Right lobe of liver (tissue), 4 donors: Measurements from ENCODE around the gene ADAM12.

Experiments used
- POLR2A ChIP-seq: fragments of 450-650 bp; IDR thresholded peaks from one replicate; pipeline ENCODE4 v1.6.1; 2017; ENCODE audit warnings: antibody characterized with exemption, mild to moderate bottlenecking
- TF ChIP-seq, protein P1 (sequence below), 4 donors: fragments of 200-600 bp in 3 of 4; fragments of 450-650 bp in 1 of 4; IDR thresholded peaks; one replicate each; pipeline versions ENCODE4 v1.5.1 to v1.8.0; 2016 to 2022; ENCODE audit warnings: antibody characterized with exemption in 4 of 4, mild to moderate bottlenecking in 2 of 4
- donor health status: DM: no; HTN: no; CAD: no.
- donor health status: DM: no; HTN: no; CAD: no.
- donor health status: DM: no; HTN: yes; CAD: no.

DNA sequence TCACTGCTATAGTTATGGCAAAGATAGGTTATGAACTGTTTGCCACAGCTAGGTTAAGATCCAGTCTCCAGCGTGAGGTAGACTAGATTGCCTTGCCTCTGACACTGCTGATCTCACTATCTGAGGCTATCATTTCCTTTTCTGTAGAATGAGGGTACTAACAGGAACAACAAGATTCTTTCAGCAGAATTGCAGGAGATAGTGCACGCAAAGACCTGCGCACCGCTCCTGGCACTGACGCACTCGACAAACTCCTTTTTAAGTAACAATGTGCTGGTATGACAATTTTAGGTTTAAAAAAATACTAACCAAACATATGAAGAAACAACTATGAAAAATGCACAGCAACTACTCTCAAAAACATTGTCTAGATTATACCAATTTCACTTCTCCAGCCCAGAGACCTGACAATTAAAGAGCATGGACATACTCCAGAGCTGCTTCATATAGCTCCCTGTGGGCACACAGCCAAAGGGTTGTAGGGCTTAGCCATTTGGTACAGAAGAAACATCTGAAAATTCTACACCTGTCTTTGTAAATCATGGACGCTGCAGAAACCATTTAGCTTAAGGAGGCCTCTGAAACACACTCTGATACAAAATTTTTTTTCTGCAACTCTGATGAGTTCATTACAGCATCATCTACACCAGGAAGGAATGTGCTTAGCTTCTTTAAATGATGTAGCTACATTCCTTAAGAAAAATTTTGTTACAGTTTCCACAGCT is 7.8 kb downstream of the ADAM12 start:
- TF ChIP-seq POLR2A: no peak
- TF ChIP-seq, protein P1, sequence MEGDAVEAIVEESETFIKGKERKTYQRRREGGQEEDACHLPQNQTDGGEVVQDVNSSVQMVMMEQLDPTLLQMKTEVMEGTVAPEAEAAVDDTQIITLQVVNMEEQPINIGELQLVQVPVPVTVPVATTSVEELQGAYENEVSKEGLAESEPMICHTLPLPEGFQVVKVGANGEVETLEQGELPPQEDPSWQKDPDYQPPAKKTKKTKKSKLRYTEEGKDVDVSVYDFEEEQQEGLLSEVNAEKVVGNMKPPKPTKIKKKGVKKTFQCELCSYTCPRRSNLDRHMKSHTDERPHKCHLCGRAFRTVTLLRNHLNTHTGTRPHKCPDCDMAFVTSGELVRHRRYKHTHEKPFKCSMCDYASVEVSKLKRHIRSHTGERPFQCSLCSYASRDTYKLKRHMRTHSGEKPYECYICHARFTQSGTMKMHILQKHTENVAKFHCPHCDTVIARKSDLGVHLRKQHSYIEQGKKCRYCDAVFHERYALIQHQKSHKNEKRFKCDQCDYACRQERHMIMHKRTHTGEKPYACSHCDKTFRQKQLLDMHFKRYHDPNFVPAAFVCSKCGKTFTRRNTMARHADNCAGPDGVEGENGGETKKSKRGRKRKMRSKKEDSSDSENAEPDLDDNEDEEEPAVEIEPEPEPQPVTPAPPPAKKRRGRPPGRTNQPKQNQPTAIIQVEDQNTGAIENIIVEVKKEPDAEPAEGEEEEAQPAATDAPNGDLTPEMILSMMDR (IDR thresholded peaks at IDR 0.05): no peak
